ENCODE results near the gene PMP22. TPM values are rescaled to one million over a fixed set of nuclear protein-coding genes. Genes with fewer than 3 reads are reported as not detected.

The PMP22 gene
- polyA plus RNA-seq, 1 donor from 2014 or later: not detected

DNA sequence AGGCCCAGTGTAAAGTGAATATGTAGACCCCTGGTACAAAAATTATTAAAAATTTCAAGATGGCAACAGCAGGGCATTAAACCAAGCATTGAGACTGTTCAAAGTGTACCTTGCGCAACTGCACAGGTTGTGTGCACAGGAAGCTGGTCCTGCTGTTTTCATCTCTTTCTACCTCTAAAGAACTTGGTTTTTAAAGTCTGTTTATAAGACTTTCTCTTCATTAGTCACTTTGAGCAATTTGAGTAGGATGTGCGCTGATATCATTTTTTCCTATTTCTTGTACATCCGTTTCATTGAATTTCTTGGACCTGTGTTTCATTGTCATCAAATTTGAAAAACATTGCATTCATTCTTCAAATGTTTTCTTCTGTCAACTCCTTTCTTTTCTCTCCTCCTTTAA, 16.8 kb upstream of the PMP22 start:
- no peaks in the 10 kb centered on the region for H3K36me3 ChIP-seq (ENCODE audit: insufficient read depth, low read length)
- H3K79me2 ChIP-seq (replicated peaks; ENCODE audit: insufficient read depth, low read length): no peaks in the 10 kb centered on the region
- H3K4me2 ChIP-seq (ENCODE audit: low read length): no peak overlapping the region
- no peak overlapping the region for H3K4me3 ChIP-seq (ENCODE audit: low read length)
- no peaks in the 10 kb centered on the region for H4K20me1 ChIP-seq (ENCODE audit: insufficient read depth)
- H2AFZ ChIP-seq (ENCODE audit: low read depth, low read length): no peak overlapping the region
- no peaks in the 10 kb centered on the region for H3K9me3 ChIP-seq (ENCODE audit: low read length)
- no peaks in the 10 kb centered on the region for H3K9me2 ChIP-seq (ENCODE audit: insufficient read depth, low read length)
- no peak for TF ChIP-seq REST (IDR thresholded peaks at IDR 0.05; ENCODE audit: borderline replicate concordance)
- TF ChIP-seq RAD21 (conservative IDR thresholded peaks at IDR 0.05): no peak
- TF ChIP-seq EZH2 (IDR thresholded peaks at IDR 0.05; ENCODE audit: borderline replicate concordance, insufficient read depth, low read length, poor library complexity, severe bottlenecking): no peak
- TF ChIP-seq SMC3 (conservative IDR thresholded peaks at IDR 0.05; ENCODE audit: poor library complexity): no peak
- TF ChIP-seq EP300 (conservative IDR thresholded peaks at IDR 0.05; ENCODE audit: poor library complexity, severe bottlenecking): no peak
- TF ChIP-seq CTCF (IDR thresholded peaks at IDR 0.05; ENCODE audit: poor library complexity, severe bottlenecking): no peak
- no peak for TF ChIP-seq TAF1 (IDR thresholded peaks at IDR 0.05; ENCODE audit: low read depth)
- TF ChIP-seq POLR2AphosphoS5 (IDR thresholded peaks at IDR 0.05): no peak
- TF ChIP-seq MXI1 (conservative IDR thresholded peaks at IDR 0.05; ENCODE audit: poor library complexity, severe bottlenecking): no peak
- no peaks in the 10 kb centered on the region for H3K27me3 ChIP-seq (ENCODE audit: insufficient read depth, low read depth, low read length)
- no peak overlapping the region for H3K9ac ChIP-seq (ENCODE audit: low read length)
- no peak overlapping the region for H3K27ac ChIP-seq (ENCODE audit: low read length)
- H3F3A ChIP-seq (ENCODE audit: insufficient read depth, low read length, poor library complexity, severe bottlenecking): no peaks in the 10 kb centered on the region

- Histone ChIP-seq H2AFZ (ENCODE audit: low read depth, low read length) (no peak overlapping the region), H3K9ac (ENCODE audit: low read length) (no peak overlapping the region), H3K27ac (ENCODE audit: low read length) (no peak overlapping the region), H3K79me2 (replicated peaks; ENCODE audit: insufficient read depth, low read length) (no peaks in the 10 kb centered on the region), H3K9me3 (ENCODE audit: low read length) (no peaks in the 10 kb centered on the region), H3K36me3 (ENCODE audit: insufficient read depth, low read length) (no peaks in the 10 kb centered on the region), H3K9me2 (ENCODE audit: insufficient read depth, low read length) (no peaks in the 10 kb centered on the region), H4K20me1 (ENCODE audit: insufficient read depth) (no peaks in the 10 kb centered on the region), H3K4me3 (ENCODE audit: low read length) (no peak overlapping the region), H3K27me3 (ENCODE audit: insufficient read depth, low read depth, low read length) (no peaks in the 10 kb centered on the region), H3K4me2 (ENCODE audit: low read length) (no peak overlapping the region), H3F3A (ENCODE audit: insufficient read depth, low read length, poor library complexity, severe bottlenecking) (no peaks in the 10 kb centered on the region)
- no peak for TF ChIP-seq REST (IDR thresholded peaks at IDR 0.05; ENCODE audit: borderline replicate concordance)
- TF ChIP-seq RAD21 (conservative IDR thresholded peaks at IDR 0.05): no peak
- no peak for TF ChIP-seq EZH2 (IDR thresholded peaks at IDR 0.05; ENCODE audit: borderline replicate concordance, insufficient read depth, low read length, poor library complexity, severe bottlenecking)
- no peak for TF ChIP-seq POLR2AphosphoS5 (IDR thresholded peaks at IDR 0.05)
- no peak for TF ChIP-seq SMC3 (conservative IDR thresholded peaks at IDR 0.05; ENCODE audit: poor library complexity)
Observed at GRCh38 chr17:15278924-15279477, 13.9 kb upstream of the PMP22 start.
